ENCODE results near the gene C20orf204. TPM values are rescaled to one million over a fixed set of nuclear protein-coding genes. Genes with fewer than 3 reads are reported as not detected.
A peak's percentile ranks its signal among the peaks of the same experiment; 100 is the strongest.

The C20orf204 gene
- total RNA-seq, 1 donor from 2014 or later = 6.8 TPM

- DNase-seq (ENCODE audit: extremely low read depth, low read depth, low spot score) = no peak
These were observed 10.1 kb upstream of the C20orf204 start for GRCh38 chr20:64025826-64026412.

- DNase-seq (ENCODE audit: extremely low read depth, low read depth, low spot score) = no peak
These were observed 7.8 kb upstream of the C20orf204 start for GRCh38 chr20:64027981-64028685.

- DNase-seq (ENCODE audit: extremely low read depth, low read depth, low spot score) = no peak
These were observed 6.5 kb upstream of the C20orf204 start for GRCh38 chr20:64029293-64030117.

- no peak for DNase-seq (ENCODE audit: extremely low read depth, low read depth, low spot score)
These were observed 5.4 kb upstream of the C20orf204 start for GRCh38 chr20:64030371-64031134.

GRCh38 chr20:64031822-64032314 is 4.1 kb upstream of the C20orf204 start:
- DNase-seq (ENCODE audit: extremely low read depth, low read depth, low spot score) = no peak

GRCh38 chr20:64032706-64033624 is 3.0 kb upstream of the C20orf204 start:
- DNase-seq (ENCODE audit: extremely low read depth, low read depth, low spot score) = no peak

GRCh38 chr20:64033981-64034493 is 1.9 kb upstream of the C20orf204 start:
- DNase-seq (ENCODE audit: extremely low read depth, low read depth, low spot score) = no peak

- no peak for DNase-seq (ENCODE audit: extremely low read depth, low read depth, low spot score)
These were observed 683 bp upstream of the C20orf204 start for GRCh38 chr20:64035066-64035932.

- no peak for DNase-seq (ENCODE audit: extremely low read depth, low read depth, low spot score)
These were observed 590 bp downstream of the C20orf204 start for GRCh38 chr20:64036346-64037198.

GRCh38 chr20:64037199-64037497 is 1.2 kb downstream of the C20orf204 start:
- DNase-seq (ENCODE audit: extremely low read depth, low read depth, low spot score) = no peak

GRCh38 chr20:64037498-64038213 is 1.7 kb downstream of the C20orf204 start:
- no peak for DNase-seq (ENCODE audit: extremely low read depth, low read depth, low spot score)

GRCh38 chr20:64038224-64038564 is 2.2 kb downstream of the C20orf204 start:
- no peak for DNase-seq (ENCODE audit: extremely low read depth, low read depth, low spot score)

GRCh38 chr20:64038565-64039292 is 2.7 kb downstream of the C20orf204 start:
- no peak for DNase-seq (ENCODE audit: extremely low read depth, low read depth, low spot score)

GRCh38 chr20:64039293-64040160 is 3.5 kb downstream of the C20orf204 start:
- DNase-seq (ENCODE audit: extremely low read depth, low read depth, low spot score) = peak; percentile 75

- no peak for DNase-seq (ENCODE audit: extremely low read depth, low read depth, low spot score)
These were observed 4.5 kb downstream of the C20orf204 start for GRCh38 chr20:64040231-64041039.

Data from glomerular endothelial cell (primary cell).